ENCODE results near the gene CYLD. TPM values are rescaled to one million over a fixed set of nuclear protein-coding genes. Genes with fewer than 3 reads are reported as not detected.

CYLD gene
- total RNA-seq, 2 donors from 2014 or later: 16.5 to 27.5 TPM

GRCh38 chr16:50697881-50698767, 43.8 kb upstream of the CYLD start:
- DNase-seq (peak in 1 of 4 donors; percentile 52), ATAC-seq (peak; percentile 68)
- 54 to 55% methylated on average over 19 of the region's 19 CpGs for WGBS, 2 donors
- Histone ChIP-seq H3K4me1 (peaks cover 27% of the 10 kb centered on the region), H3K9me3 (no peaks in the 10 kb centered on the region), H3K4me3 (no peak overlapping the region), H3K27ac (peak overlapping the region in 2 of 4 donors; percentile 15 to 44), H3K36me3 (replicated peaks in 1 of 2; ENCODE audit: insufficient read depth in 1 of 2, low read depth in 2 of 2) (no peaks in the 10 kb centered on the region), H3K27me3 (peaks cover 0 to 6% of the 10 kb centered on the region in 2 donors)
- intact Hi-C loops (cut with DNase I): no loop called here
- no peak for TF ChIP-seq POLR2A (IDR thresholded peaks at IDR 0.05)
- no peak for TF ChIP-seq CTCF (IDR thresholded peaks at IDR 0.05)

- intact Hi-C loops (cut with DNase I): no loop called here
- WGBS, 2 donors: 67 to 79% methylated on average over 8 to 19 of the region's 19 CpGs
These were observed 42.3 kb upstream of the CYLD start for GRCh38 chr16:50699326-50700159.

GRCh38 chr16:50702725-50703124, 39.2 kb upstream of the CYLD start:
- Histone ChIP-seq H3K27ac (no peak overlapping the region), H3K36me3 (replicated peaks in 1 of 2; ENCODE audit: insufficient read depth in 1 of 2, low read depth in 2 of 2) (no peaks in the 10 kb centered on the region), H3K9me3 (peaks cover 0 to 14% (median 0%) of the 10 kb centered on the region in 3 donors), H3K4me1 (peaks cover 6% of the 10 kb centered on the region), H3K27me3 (no peaks in the 10 kb centered on the region), H3K4me3 (no peak overlapping the region)
- no peak for TF ChIP-seq POLR2A (IDR thresholded peaks at IDR 0.05)
- TF ChIP-seq CTCF (IDR thresholded peaks at IDR 0.05): no peak
- 83 to 94% methylated on average over 3 of the region's 3 CpGs for WGBS, 2 donors
- DNase-seq (no peak), ATAC-seq (no peak)
- intact Hi-C loops (cut with DNase I): no loop called here

More at GRCh38 chr16:50699326-50700159, 42.3 kb upstream of the CYLD start:
- DNase-seq (no peak), ATAC-seq (no peak)
- H3K36me3 ChIP-seq (replicated peaks in 1 of 2; ENCODE audit: insufficient read depth in 1 of 2, low read depth in 2 of 2): no peaks in the 10 kb centered on the region
- H3K27me3 ChIP-seq: no peaks in the 10 kb centered on the region
- H3K4me3 ChIP-seq: no peak overlapping the region
- TF ChIP-seq POLR2A (IDR thresholded peaks at IDR 0.05): no peak
- TF ChIP-seq CTCF (IDR thresholded peaks at IDR 0.05): no peak
- H3K27ac ChIP-seq: no peak overlapping the region
- peaks cover 0 to 8% (median 0%) of the 10 kb centered on the region in 3 donors for H3K9me3 ChIP-seq
- H3K4me1 ChIP-seq: peaks cover 23% of the 10 kb centered on the region

GRCh38 chr16:50704245-50704644, 37.6 kb upstream of the CYLD start:
- Histone ChIP-seq H3K9me3 (peaks cover 0 to 14% (median 0%) of the 10 kb centered on the region in 3 donors), H3K4me1 (no peaks in the 10 kb centered on the region), H3K27me3 (no peaks in the 10 kb centered on the region), H3K36me3 (replicated peaks in 1 of 2; ENCODE audit: insufficient read depth in 1 of 2, low read depth in 2 of 2) (no peaks in the 10 kb centered on the region), H3K4me3 (no peak overlapping the region), H3K27ac (no peak overlapping the region)
- TF ChIP-seq POLR2A (IDR thresholded peaks at IDR 0.05): no peak
- TF ChIP-seq CTCF (IDR thresholded peaks at IDR 0.05): no peak
- 72 to 87% methylated on average over 1 of the region's 1 CpG for WGBS, 2 donors
- DNase-seq (no peak), ATAC-seq (no peak)
- intact Hi-C loops (cut with DNase I): no loop called here
